GM23338 (cell line): ENCODE data around the gene RPH3AL.

Source experiments
- CREB1 ChIP-seq: fragments of 250-450 bp; sonication (Bioruptor Pico); IDR thresholded peaks from 2 replicates; pipeline ENCODE4 v1.5.0; 2020; ENCODE audit warnings: low read depth, mild to moderate bottlenecking, moderate library complexity
- CTCF ChIP-seq, 2 experiments: fragments of 200-600 bp in 1 of 2; sonication (generic) in 1 of 2; conservative IDR thresholded peaks; 2 replicates each; pipeline versions ENCODE4 v1.5.1 to v1.6.1; 2016 to 2017; ENCODE audit warnings: antibody characterized with exemption in 2 of 2, low read depth in 2 of 2, mild to moderate bottlenecking in 2 of 2, moderate library complexity in 1 of 2
- EZH2 ChIP-seq: fragments of 200-600 bp; sonication (generic); IDR thresholded peaks from one replicate; pipeline ENCODE4 v1.8.0; 2017; ENCODE audit warnings: antibody characterized with exemption, mild to moderate bottlenecking, low read depth; ENCODE audit not compliant: unreplicated experiment
- EZH2phosphoT487 ChIP-seq: fragments of 200-600 bp; sonication (generic); IDR thresholded peaks from one replicate; pipeline ENCODE4 v1.8.1; 2018; ENCODE audit warnings: antibody characterized with exemption; ENCODE audit not compliant: unreplicated experiment
- JUNB ChIP-seq: IDR thresholded peaks from one replicate; pipeline ENCODE4 v1.6.1; 2016; ENCODE audit warnings: antibody characterized with exemption; ENCODE audit not compliant: unreplicated experiment
- POLR2AphosphoS5 ChIP-seq: IDR thresholded peaks from 2 replicates; pipeline ENCODE4 v1.6.1; 2016; ENCODE audit warnings: antibody characterized with exemption, low read depth
- REST ChIP-seq: IDR thresholded peaks from one replicate; pipeline ENCODE4 v1.6.1; 2018; ENCODE audit warnings: antibody characterized with exemption; ENCODE audit not compliant: unreplicated experiment
- ZNF114 ChIP-seq: fragments of 250-450 bp; sonication (Bioruptor Pico); IDR thresholded peaks from 2 replicates; pipeline ENCODE4 v1.5.0; 2020; ENCODE audit warnings: mild to moderate bottlenecking, moderate library complexity
- ZNF331 ChIP-seq: fragments of 250-450 bp; sonication (Bioruptor Pico); IDR thresholded peaks from 2 replicates; pipeline ENCODE4 v1.5.0; 2020; ENCODE audit warnings: low read depth, mild to moderate bottlenecking, moderate library complexity

- no peak for TF ChIP-seq CTCF (conservative IDR thresholded peaks at IDR 0.05; ENCODE audit: low read depth in 2 of 2)
- no peak for TF ChIP-seq ZNF114 (CRISPR knock-in tag)
- TF ChIP-seq POLR2AphosphoS5 = no peak
- no peak for TF ChIP-seq EZH2
- TF ChIP-seq CREB1 (CRISPR knock-in tag) = no peak
- no peak for TF ChIP-seq JUNB
- TF ChIP-seq REST = no peak
- TF ChIP-seq ZNF331 (CRISPR knock-in tag) = no peak
- no peak for TF ChIP-seq EZH2phosphoT487
These were observed 6.4 kb downstream of the RPH3AL start for GRCh38 chr17:345992-346785.
